Suprapubic skin (tissue), 4 donors: ENCODE measurements around the gene TDP2.

Experiments used
- EP300 ChIP-seq: sonication (generic); formaldehyde crosslinking; IDR thresholded peaks from one replicate; pipeline ENCODE4 v1.6.1; 2017; ENCODE audit warnings: antibody characterized with exemption
- POLR2A ChIP-seq, 2 donors: fragments of 450-650 bp; IDR thresholded peaks; one replicate each; pipeline ENCODE4 v1.6.1; 2017; ENCODE audit warnings: antibody characterized with exemption in 2 of 2, mild to moderate bottlenecking in 2 of 2, moderate library complexity in 2 of 2
- POLR2AphosphoS5 ChIP-seq, 3 donors: sonication (generic); formaldehyde crosslinking; IDR thresholded peaks; one replicate each; pipeline ENCODE4 v1.6.1; 2017; ENCODE audit warnings: antibody characterized with exemption in 3 of 3
- TF ChIP-seq, protein P1 (sequence below), 2 donors: fragments of 200-600 bp in 1 of 2; fragments of 450-650 bp in 1 of 2; sonication (generic) in 1 of 2; IDR thresholded peaks; one replicate each; pipeline ENCODE4 v1.5.1; 2016 to 2019; ENCODE audit warnings: antibody characterized with exemption in 2 of 2, mild to moderate bottlenecking in 1 of 2, moderate library complexity in 1 of 2

DNA sequence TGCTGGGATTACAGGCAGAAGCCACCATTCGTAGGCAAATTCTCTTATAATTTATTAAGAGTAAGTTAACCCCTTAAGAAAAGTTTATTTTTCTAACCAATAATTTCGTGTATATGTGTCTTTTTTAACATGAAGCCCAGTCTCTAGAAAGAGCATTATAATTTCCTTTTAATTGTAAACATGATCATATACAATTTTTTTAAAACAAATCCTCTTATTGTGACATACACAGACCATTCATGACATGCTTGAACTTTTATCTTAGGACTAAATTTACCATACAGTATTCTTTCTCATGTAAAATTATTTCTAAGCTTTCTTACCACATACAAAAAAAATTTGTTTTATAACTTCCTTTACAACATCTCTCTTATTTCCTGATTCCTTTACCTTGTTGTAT is 6.9 kb upstream of the TDP2 start:
- TF ChIP-seq, protein P1, sequence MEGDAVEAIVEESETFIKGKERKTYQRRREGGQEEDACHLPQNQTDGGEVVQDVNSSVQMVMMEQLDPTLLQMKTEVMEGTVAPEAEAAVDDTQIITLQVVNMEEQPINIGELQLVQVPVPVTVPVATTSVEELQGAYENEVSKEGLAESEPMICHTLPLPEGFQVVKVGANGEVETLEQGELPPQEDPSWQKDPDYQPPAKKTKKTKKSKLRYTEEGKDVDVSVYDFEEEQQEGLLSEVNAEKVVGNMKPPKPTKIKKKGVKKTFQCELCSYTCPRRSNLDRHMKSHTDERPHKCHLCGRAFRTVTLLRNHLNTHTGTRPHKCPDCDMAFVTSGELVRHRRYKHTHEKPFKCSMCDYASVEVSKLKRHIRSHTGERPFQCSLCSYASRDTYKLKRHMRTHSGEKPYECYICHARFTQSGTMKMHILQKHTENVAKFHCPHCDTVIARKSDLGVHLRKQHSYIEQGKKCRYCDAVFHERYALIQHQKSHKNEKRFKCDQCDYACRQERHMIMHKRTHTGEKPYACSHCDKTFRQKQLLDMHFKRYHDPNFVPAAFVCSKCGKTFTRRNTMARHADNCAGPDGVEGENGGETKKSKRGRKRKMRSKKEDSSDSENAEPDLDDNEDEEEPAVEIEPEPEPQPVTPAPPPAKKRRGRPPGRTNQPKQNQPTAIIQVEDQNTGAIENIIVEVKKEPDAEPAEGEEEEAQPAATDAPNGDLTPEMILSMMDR (IDR thresholded peaks at IDR 0.05): no peak
- no peak for TF ChIP-seq POLR2AphosphoS5 (IDR thresholded peaks at IDR 0.05)
- no peak for TF ChIP-seq EP300
- TF ChIP-seq POLR2A (IDR thresholded peaks at IDR 0.05): no peak
